AG08395 (cell line): ENCODE results near the gene DNASE1L3.
"Not testable (repeated sequence)": the region's sequence is repeated elsewhere in the genome, so short reads cannot be mapped to it uniquely, and the experiment has no call there.

Experiments used
- DNase-seq: peaks from one replicate; pipeline ENCODE4 v3.0.0; 2012; ENCODE audit warnings: mixed read lengths, low spot score

Gene DNASE1L3

DNA sequence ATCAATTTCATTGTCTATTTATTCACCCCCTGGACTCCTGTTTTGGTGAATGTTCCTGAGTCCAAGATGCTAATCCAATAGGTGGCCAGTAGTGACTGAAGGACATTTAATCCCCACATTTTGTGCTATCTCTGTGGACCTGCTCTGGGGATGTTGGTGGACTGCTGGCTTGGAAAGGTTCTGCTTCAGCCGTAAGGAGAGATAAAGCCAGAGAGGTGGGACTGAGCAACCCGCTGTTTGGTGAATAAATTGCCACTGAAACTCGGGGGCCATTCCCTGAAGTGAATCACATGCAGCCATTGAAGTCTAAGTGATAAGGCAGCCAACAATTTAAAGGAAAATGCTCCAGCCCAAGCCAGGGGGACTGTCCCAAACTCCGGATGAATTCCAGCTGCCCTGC lies 25.2 kb upstream of the DNASE1L3 start:
- DNase-seq: no peak

DNA sequence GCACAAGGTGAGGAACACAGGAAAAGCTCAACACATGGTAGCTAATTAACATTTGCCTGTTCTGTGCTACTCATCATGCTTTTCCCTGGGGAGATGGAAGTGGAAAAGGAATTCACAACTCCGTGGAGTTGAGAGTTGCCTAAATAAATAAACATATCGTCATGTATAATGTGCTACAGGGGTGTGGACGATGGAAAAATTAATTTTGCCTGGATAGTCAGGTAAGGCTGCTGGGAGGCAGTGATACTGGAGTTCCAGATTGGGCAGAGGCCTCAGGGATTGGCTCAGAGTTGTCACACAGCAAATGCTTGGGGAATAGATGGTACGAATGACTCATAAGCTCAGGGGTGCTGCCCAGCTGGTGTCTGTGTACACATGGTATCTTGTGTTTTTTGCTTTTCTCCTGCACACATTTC lies 23.8 kb upstream of the DNASE1L3 start:
- DNase-seq: peak; percentile 65

DNA sequence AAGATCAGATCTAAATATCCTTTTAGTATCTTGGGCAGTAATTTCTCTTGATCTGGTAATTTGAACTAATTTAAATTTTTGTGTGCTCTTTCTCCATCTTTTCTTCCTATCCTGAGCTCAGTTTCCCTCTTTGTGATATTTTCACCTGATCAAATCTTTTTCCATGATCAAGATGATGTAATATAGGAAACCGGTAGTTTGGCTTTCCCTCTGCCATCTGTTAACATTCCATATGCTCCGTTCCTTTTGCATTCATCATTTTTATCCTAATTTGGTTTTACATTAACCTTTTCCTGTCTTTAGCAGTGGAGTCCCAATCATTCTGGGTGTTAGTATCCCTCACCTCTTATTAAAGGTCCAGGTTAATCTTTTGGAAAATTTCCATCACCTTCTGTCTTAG lies 20.9 kb upstream of the DNASE1L3 start:
- no peak for DNase-seq

DNA sequence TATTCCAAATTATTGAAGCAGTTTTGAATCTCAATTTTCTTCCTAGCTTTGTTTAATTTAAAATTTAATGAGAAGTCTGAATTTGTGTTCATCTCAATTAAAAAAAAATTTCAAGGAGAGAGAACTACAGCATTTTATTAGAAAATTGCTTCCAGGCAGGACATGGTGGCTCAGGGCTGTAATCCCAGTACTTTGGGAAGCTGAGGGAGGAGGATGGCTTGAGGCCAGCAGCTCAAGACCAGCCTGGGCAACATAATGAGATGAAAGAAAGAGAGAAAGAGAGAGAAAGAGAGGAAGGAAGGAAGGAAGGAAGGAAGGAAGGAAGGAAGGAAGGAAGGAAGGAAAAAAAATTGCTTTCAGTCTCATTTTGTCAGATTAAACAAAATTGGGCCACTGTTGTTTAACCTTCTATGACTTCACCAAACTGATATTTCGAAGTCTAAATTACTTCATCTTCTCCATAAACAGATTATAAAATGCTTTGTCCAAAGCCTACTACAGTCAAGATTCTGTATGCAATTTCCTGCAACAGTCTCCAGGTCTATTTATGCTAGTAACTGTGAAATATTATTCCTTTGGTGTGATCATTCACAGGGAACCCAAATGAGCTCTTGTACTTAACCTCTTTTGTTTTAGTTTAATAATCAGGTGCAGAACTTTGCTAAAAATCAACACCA lies 20.2 kb upstream of the DNASE1L3 start:
- DNase-seq: no peak

DNA sequence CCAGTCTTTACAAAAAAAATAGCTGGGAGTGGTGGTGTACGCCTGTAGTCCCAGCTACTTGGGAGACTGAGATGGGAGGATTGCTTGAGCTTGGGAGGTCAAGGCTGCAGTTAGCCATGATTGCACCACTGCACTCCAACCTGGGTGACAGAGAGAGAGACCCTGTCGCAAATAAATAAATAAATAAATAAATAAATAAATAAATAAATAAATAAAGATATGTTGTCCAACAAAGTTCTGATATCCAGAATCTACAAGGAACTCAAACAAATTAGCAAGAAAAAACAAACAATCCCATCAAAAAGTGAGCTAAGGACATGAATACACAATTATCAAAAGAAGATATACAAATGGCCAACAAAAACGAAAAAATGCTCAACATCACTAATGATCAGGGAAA lies 17.2 kb upstream of the DNASE1L3 start:
- not testable (repeated sequence) for DNase-seq

DNA sequence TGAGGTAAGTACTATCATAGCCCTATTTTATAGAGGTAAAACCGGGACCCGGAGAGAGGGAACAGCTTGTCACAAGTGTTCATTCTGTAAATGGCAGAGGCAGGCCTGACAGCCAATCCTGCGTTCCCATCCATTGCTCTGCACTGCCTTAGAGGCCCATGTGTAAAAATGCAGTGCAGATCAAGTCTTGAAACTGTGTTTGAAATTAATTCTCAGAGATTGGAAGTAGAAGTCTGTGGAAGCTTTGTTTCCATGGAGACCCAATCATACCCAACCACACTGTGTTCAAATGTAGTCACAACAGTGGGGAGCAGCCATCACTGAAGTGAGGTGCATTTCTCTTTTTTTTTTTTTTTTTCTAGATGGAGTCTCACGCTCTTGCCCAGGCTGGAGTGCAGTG lies 13.1 kb upstream of the DNASE1L3 start:
- no peak for DNase-seq

DNA sequence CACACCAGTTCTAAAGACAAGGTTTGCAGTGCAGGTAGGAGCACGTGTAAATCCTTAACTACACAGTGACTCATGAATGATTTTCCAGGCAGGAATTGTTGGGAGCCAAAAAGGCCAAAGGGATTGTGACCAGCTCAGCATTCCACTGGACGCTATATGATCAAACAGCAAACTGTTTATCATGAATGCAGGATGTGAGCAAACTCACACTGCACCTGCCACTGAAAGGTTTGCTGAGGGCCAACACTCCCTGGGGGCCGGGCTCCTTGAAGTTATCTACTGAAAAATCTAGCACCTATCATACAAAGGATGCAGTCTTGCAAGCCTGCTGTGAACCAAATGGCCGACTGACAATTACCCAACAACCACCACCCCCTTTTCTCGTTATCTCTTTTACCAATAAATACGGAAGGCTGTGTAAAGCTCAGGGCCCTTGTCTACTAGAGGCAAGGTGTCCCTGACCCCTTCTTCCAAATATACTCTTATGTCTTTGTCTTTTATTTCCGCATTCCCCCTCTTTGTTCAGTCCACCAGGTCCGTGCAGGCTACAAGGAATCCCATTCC lies 11.5 kb upstream of the DNASE1L3 start:
- DNase-seq: no peak

DNA sequence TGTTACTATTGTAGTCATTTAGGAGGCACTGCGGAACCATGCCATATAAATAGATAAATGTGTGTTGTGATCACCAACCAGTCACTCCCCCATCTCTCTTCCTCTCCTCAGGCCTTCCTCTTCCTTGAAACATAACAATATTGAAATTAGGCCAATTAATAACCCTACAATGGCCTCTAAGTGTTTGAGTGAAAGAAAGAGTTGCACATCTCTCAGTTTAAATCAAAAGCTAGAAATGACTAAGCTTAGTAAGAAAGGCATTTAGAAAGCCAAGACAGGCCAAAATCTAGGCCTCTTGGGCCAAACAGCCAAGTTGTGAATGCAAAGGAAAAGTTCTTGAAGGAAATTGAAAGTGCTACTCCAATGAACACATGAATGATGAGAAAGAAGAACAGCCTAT lies 8.1 kb upstream of the DNASE1L3 start:
- DNase-seq: no peak

DNA sequence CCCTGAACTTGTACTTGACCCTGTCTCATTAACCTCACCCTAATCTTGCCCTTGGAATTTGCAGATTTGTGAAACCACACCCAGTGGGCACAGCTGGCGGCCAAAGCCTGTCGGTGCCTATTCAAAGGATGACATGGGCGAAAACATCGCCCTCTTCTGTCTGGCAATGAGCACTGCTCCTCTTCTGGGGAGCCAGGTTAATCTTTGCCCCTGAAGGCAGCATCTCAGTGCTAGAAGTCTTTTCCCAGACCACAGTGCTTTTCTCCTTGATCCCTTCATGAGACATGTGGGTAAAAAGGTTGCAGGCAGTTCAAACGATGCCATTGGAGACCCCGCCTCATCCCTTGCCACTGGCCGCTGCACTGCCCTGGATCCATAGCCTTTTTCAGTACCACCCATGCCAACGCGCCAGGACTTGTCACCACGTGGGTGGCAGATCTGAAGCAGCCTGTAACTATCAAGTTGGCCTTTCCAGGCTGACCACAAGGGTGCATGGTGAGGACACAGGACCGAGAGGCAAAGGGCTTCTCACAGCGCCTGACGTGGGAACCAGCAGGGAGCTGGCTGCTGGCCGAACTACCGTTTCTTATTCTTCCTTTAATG lies 6.5 kb upstream of the DNASE1L3 start:
- peak; percentile 81 for DNase-seq

DNA sequence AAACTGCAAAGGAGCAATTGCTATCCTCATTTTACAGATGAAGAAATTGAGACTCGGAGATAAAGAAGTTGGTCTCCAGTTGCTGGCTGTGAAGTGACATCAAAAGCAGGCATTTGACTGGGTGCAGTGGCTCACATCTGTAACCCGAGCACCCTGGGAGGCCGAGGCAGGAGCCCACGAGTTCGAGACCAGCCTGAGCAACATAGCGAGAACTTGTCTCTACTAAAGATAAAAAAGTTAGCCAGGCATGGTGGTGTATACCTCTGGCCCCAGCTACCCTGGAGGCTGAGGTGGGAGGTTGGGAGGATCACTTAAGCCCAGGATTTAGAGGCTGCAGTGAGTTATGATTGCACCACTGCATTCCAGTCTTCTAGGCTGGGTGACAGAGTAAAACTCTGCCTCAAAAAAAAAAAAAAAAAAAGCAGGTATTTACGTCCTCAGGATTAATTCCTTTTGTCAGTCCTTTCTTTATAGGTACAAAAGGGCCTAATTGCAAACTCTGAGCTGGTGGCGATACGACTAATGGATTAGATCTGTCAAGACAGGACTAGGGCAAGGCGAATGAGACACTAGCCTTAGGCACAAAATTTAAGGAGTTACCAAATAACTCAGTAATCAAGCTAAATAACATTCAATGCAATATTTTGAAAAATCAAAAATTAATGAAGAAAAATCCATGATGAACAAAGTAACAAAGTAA lies 5.9 kb upstream of the DNASE1L3 start:
- no peak for DNase-seq

DNA sequence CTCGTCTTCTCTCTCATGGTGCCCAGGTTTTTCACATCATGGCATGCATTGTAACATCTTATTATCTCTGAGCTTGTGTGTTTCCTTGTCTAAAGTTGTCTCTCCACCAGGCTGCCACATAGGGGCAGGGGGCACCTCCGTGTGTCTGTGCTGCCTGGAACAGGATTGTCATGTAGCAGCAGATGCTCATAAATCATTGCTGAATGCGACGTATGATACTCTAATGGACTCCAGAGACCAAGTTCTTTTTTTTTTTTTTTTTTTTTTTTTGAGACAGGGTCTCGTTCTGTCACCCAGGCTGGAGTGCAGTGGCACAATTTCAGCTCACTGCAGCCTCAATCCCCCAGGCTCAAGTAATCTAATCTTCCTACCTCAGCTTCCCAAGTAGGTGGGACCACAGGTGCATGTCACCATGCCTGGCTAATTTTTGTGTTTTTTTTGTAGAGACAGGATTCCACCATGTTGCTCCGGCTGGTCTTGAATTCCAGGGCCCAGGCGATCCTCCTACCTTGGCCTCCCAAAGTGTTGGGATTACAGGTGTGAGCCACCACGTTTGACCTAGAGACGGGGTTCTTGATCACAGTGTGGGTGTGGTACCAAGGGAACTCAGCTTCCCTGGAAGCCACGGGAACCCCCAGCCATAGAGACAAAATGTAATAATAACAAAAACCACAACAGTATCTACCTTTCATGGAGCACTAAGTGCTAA lies 4.7 kb upstream of the DNASE1L3 start:
- DNase-seq: no peak

DNA sequence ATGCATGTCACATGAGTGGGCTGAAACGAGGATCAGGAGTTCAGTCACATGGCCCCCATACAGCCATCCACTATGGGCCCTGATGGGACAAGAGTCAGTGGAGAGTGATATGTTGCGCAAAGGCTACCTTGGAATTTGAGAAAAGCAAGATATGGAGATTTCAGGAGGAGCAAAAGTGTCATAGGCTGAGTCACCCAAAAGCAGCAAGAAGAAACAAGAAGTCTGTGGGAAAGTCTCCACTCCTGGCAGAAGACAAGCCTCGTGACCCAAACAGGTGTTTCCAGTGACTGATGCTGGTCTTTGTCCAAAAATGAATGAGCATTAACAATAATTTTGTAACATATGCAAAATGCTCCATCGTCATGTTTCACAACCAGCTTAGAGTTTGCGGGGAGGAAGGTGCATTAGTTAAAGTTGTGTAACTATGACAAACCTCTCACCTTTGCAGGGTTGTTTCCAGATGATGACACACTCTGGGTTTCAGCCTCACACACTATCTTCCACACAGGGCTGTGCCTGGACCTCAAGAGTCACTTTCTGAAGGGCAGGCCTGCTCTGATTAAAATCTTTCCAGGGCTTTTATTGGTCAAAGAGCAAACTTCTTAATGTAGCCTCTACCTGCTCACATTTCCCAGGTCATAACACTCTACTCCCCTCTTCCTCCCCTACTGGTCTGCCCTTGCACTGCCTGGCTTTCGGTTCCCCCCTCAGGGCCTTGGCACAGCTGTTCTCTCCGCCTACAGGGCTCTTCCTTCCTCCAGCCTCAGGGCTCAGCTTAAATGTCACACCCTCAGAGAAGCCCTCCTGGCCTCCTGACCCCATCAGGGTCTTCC lies 3.9 kb upstream of the DNASE1L3 start:
- DNase-seq: no peak

DNA sequence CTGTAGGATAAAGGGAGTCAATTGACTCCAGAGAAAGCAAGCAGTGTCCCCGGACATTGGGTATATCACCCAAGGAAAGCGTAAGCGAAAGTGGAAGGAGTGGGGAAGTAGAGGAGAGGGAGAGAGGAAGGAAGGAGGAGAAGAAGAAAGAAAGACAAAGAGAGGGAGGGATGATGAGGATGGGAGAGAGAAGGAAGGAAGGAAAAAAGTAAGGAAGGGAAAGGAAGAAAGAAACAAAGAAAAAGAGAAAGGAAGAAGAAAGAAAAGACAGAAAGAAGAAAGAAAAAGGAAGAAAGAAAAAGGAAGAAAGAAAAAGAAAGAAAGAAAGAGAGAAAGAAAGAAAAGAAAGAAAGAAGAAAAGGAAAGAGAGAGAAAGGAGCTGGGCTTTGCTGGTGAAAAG lies 839 bp downstream of the DNASE1L3 start:
- no peak for DNase-seq

DNA sequence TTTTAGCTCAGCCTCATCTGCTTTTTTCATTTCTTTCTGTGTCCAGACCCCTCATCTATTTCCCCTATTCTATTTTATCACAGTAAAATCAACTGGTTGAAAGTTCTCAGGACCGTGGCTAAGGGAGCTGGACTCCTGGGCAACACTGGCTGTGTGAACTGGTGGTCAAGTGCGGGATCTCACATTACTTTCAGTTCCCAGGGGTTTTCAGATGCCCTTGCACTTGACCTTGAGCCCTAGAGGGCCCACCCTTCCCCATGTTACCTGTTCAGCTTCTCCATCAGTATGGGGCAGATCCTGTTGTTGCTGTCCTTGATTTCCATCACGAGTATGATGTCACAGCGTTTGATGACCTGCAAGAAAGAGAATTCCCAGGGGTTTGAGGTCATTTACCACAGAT lies 2.8 kb downstream of the DNASE1L3 start:
- no peak for DNase-seq

DNA sequence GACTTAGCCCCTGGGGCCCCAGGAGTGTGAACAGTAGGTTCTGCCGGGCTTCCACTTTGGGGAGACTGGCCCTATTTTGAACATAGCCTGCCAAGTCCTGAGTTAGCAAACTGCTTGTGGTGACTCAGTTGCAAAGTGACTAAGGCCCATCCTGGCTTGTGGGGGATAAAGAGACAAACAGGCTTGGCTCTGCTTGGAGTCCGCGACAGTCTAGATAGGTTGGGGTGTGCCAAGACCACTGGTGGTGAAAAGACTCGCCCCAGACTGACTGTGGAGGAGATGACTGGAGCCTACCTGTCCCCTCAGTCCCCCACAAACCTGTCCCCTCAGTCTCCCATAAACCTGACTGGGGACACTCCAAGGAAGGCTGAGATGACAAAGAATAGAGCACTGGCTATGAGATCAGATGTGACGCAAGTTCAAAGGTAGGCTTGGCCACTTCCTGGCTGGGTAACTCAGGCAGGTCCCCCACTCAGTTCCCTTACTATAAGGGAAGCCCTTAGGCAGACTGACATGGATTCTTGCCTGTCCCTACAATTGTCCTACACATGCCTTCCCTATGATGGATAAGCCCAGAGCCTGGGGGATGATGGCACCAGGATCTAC lies 4.3 kb downstream of the DNASE1L3 start:
- peak; percentile 73 for DNase-seq

DNA sequence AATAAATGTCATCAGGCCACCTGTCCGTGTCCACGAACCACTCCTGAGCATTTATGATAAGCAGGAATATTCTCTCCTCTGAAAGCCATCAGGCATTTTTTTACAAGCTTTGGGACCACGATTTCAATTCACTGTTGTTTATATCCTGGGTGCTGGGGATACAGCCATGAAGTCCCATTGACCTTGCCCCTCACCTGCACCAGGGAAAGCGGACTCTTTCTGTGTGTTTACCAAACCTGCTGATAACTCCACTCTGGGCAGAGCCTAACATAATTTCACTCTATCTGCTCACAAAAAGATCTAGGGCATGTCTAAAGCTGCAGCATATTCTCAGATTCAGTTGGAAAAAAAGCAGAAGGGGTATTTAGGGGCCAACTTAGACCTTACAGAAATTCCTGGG lies 4.8 kb downstream of the DNASE1L3 start:
- no peak for DNase-seq

DNA sequence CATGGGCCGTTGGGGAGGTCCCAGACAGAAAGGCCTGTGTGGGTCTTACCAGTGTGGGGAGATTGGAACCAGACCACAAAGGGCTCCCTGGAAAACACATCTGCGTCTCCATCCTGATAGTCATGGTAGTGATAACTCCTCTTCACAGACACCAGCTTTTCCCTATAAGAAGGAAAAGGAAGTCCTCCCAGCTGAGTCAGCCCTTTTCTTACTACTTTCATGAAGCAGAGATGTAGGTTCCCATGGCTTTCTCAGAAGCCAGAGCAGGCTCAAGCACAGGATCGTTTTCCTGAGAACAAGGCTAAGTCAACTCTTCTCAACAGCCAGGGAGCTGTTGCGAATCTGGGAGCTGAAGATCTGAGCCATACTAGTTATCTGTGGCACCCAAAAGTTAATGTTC lies 6.1 kb downstream of the DNASE1L3 start:
- DNase-seq: no peak

DNA sequence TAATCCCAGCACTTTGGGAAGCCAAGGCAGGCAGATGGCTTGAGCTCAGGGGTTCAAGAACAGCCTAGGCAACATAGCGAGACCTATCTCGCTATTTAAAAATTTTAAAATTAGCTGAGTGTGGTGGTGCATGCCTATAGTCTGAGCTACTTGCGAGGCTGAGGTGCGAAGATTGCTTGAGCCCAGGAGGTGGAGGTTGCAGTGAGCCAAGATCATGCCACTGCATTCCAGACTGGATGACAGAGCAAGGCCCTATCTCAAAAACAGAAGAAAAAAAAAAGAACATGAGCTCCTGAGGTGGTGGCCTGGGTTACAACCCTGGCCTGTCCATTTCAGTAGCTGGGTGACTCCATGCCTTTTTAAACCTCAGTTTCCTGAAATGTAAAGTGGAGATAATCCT lies 7.2 kb downstream of the DNASE1L3 start:
- no peak for DNase-seq

DNA sequence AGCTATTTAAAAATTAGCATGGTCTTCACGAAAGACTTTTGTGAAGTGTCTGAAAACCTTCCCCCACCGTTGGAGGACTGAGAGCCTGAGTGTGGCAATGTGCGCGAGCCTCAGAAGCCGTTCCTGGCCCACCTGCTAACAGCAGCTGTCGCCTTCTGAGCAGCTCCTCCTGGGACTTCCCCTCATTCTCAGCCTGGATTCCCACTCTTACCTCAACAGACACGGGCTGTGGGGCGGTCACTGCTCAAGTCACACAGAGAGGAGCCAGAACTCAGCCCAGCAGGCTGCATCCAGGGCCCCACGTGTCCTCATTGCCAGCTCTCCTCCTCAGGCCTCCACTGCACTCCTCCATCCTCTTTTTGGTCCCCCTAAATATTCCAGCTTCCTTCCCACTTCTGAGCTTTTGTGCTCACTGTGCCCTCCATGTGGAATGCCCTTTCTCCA lies 7.8 kb downstream of the DNASE1L3 start:
- DNase-seq: no peak

DNA sequence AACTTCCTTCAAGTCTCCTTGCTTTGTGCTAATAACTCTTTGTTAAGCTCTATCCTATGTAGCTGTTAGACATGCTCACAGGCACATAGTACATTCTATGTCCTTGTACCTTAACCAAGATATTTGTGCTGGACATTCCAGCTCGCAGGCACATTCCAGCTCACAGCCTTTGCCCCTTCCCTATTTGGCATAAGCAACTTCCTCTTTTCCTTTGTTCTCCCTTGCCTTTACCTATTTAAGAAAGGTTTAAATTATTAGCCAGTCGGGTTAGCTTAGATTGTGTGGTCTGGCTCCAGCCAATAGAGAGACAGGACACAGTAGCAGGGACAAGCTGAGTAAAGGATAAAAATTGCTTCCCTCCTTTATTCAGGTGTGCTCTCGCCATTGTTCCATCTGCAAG lies 9.3 kb downstream of the DNASE1L3 start:
- DNase-seq: not testable (repeated sequence)

DNA sequence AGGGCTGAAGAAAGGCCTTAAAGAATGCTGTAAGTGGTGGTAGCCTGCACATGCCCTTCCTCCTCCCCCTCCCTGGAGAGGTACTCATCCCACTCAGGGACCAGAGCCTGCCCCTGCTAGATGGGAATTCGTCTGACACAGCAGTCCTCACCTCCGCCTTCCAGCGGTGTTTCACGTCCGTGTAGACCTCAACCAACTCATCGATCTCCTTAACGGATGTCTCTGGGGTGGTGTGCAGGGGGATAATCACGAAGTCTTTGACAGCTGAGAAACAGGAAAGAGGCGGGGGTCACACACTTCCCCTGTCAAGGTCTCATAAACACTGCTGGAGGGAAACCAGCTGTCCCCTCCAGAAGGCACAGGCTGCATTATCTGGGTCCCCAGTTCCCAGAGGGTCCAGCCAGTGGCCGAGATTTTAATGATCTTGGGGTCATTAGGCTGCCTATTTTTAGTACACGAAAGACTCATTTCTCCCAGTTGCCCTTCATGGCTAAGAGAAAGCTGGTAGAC lies 9.9 kb downstream of the DNASE1L3 start:
- no peak for DNase-seq
